GM12873 (cell line): ENCODE data around the gene CUL7.

Experiments
- CTCF ChIP-seq: IDR thresholded peaks from 2 replicates; pipeline ENCODE4 v1.5.1; 2012; ENCODE audit warnings: low read depth, mild to moderate bottlenecking, moderate library complexity, low read length, control low read depth; ENCODE audit not compliant: insufficient read depth; ENCODE audit errors: missing control alignments

The CUL7 gene

GRCh38 chr6:43053545-43054205 lies at the start of gene CUL7:
CUL7 (minus strand) TSS chr6:43053851; CDS start chr6:43052788, 1,063 bp downstream.
- no peak for TF ChIP-seq CTCF

GRCh38 chr6:43101497-43101896 lies 47.8 kb upstream of the CUL7 start:
- TF ChIP-seq CTCF = no peak

- no peak for TF ChIP-seq CTCF
These were observed 43.9 kb upstream of the CUL7 start for GRCh38 chr6:43097502-43097901.

GRCh38 chr6:43097098-43097489 lies 43.4 kb upstream of the CUL7 start:
- TF ChIP-seq CTCF = no peak

GRCh38 chr6:43096451-43097097 lies 42.9 kb upstream of the CUL7 start:
- TF ChIP-seq CTCF = no peak

- no peak for TF ChIP-seq CTCF
These were observed 42.3 kb upstream of the CUL7 start for GRCh38 chr6:43095939-43096338.

GRCh38 chr6:43093436-43094289 lies 40.0 kb upstream of the CUL7 start:
- no peak for TF ChIP-seq CTCF
